ENCODE measurements around the gene DGKD. TPM values are rescaled to one million over a fixed set of nuclear protein-coding genes. Genes with fewer than 3 reads are reported as not detected.

The DGKD gene
- total RNA-seq, 6 experiments from 2014 or later, result 8.1 to 12.2 (median 10.3) TPM

DNA sequence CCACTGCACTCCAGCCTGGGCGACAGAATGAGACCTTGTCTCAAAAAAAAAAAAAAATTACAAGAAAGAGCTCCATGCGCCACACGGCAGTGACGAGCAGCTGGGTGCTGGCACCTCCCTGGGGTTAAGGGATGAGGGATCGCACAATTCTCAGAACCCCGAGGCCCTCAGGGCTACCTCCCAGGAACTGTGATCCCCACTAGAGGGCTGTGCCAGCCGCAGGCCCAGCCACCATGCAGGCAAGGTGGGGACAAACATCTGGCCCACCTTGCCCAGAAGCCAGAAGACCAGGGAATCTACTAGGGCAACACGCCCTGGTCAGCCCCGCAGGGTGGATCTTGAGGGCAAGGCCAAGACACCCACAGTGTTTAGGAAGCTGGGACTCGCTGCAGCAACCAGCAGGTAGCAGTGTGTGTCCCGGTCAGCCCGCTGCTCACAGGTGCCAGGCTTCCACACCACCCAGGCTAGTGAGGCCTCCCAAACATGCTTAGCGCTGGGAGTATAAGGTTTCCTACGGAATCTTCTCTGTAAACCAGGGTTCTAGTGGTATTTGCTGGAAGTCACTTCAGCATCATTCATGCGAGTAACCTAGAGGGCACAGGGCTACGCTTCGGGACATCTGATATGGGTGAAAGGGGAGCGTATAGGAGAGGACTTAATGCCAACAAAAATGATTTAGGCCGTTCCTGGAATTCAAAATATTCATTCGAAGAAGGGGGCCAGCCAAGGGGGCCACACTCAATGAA lies 39.9 kb upstream of the DGKD start:
- Mint-ChIP-seq H3K27me3 (ENCODE audit: insufficient read depth) (peaks cover 31% of the 10 kb centered on the region), H3K9me3 (no peaks in the 10 kb centered on the region; the same call in 1 of the 2 replicates), H3K27ac (no peak overlapping the region)

DNA sequence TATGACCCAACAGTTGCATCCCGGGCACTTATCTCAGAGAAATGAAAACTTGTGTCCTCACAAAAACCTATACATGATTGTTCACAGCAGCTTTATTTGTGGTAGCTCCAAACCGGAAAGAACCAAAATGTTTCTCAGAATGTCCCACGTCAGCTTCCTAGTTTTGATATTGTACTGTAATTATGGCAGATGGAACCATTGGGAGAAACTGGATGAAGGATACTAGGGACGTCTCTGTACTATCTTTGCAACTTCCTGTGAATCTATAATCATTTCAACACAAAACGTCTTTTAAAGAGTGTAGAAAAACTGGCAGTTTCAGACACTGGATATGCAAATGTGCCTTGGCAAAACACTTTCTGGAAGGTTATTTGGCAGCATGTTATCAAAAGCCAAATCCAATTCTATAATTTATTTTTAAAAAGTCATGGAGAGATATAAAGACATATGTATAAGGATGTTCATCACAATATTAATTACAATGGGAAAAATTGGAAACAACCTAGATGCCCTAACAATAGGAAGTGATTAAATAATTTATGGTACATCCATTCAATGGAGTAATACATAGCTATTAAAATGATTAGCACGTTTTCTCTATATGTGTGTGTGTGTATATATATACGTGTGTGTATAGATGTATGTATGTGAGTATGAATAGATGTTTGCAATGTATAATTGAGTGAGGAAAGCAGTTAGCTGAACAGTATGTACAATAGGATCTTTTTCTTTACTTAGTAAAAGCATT lies 36.9 kb upstream of the DGKD start:
- Mint-ChIP-seq H3K36me3 (ENCODE audit: low read depth) (no peaks in the 10 kb centered on the region), H3K27me3 (ENCODE audit: insufficient read depth) (peaks cover 46% of the 10 kb centered on the region), H3K27ac (no peak overlapping the region), H3K4me1 (ENCODE audit: low read depth) (no peaks in the 10 kb centered on the region), H3K9me3 (no peaks in the 10 kb centered on the region), H3K4me3 (no peak overlapping the region)
- DNase-seq, result no peak
- TF ChIP-seq, protein P1, sequence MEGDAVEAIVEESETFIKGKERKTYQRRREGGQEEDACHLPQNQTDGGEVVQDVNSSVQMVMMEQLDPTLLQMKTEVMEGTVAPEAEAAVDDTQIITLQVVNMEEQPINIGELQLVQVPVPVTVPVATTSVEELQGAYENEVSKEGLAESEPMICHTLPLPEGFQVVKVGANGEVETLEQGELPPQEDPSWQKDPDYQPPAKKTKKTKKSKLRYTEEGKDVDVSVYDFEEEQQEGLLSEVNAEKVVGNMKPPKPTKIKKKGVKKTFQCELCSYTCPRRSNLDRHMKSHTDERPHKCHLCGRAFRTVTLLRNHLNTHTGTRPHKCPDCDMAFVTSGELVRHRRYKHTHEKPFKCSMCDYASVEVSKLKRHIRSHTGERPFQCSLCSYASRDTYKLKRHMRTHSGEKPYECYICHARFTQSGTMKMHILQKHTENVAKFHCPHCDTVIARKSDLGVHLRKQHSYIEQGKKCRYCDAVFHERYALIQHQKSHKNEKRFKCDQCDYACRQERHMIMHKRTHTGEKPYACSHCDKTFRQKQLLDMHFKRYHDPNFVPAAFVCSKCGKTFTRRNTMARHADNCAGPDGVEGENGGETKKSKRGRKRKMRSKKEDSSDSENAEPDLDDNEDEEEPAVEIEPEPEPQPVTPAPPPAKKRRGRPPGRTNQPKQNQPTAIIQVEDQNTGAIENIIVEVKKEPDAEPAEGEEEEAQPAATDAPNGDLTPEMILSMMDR (IDR thresholded peaks at IDR 0.05), result no peak

More for the DNA sequence above, 39.9 kb upstream of the DGKD start:
- no peak for DNase-seq
- no peaks in the 10 kb centered on the region for H3K36me3 Mint-ChIP-seq (ENCODE audit: low read depth)
- H3K4me3 Mint-ChIP-seq, result no peak overlapping the region
- H3K4me1 Mint-ChIP-seq (ENCODE audit: low read depth), result no peaks in the 10 kb centered on the region
- TF ChIP-seq, protein P1 (IDR thresholded peaks at IDR 0.05), result no peak

DNA sequence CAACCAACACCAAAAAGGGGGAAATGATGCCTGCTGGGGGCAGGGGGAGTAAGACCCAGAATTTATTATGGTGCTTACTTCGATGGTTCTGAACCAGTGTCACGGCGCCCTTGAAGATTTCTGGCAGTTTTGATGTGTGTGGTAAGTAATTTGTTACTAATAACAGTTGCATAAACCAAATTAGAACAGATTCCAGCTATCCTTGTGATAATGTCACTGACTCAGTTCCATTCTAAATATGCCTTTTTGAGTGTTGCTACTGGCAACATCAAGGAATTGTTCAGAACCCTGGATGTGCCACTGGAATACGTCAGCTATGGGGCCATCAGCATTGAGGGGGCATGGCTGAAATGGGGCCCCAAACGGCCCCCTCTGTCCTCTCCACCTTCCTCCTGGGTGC lies 35.0 kb upstream of the DGKD start:
- peaks cover 44% of the 10 kb centered on the region for H3K27me3 Mint-ChIP-seq (ENCODE audit: insufficient read depth)
- no peaks in the 10 kb centered on the region; the same call in 1 of the 2 replicates for H3K9me3 Mint-ChIP-seq
- DNase-seq, result no peak
- no peak overlapping the region for H3K4me3 Mint-ChIP-seq
- no peaks in the 10 kb centered on the region for H3K4me1 Mint-ChIP-seq (ENCODE audit: low read depth)
- no peak overlapping the region for H3K27ac Mint-ChIP-seq
- H3K36me3 Mint-ChIP-seq (ENCODE audit: low read depth), result no peaks in the 10 kb centered on the region
- TF ChIP-seq, protein P1 (IDR thresholded peaks at IDR 0.05), result no peak

DNA sequence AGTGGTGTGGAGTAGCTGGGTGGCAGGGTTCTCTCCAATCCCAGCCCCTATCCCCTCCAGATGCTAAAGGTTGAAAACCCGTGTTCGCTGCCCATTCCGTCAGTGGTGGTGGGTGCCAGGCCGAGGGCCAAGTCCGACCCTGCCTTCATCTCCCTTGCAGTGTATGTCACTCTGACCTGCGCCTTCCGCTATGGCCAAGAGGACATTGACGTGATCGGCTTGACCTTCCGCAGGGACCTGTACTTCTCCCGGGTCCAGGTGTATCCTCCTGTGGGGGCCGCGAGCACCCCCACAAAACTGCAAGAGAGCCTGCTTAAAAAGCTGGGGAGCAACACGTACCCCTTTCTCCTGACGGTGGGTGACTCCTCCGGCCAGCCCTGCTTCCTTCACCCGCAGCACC lies 33.8 kb upstream of the DGKD start:
- Mint-ChIP-seq H3K9me3 (no peaks in the 10 kb centered on the region; the same call in 1 of the 2 replicates), H3K27me3 (ENCODE audit: insufficient read depth) (peaks cover 48% of the 10 kb centered on the region), H3K4me3 (no peak overlapping the region), H3K4me1 (ENCODE audit: low read depth) (no peaks in the 10 kb centered on the region), H3K27ac (no peak overlapping the region), H3K36me3 (ENCODE audit: low read depth) (no peaks in the 10 kb centered on the region)
- no peak for DNase-seq
- TF ChIP-seq, protein P1 (IDR thresholded peaks at IDR 0.05), result no peak

DNA sequence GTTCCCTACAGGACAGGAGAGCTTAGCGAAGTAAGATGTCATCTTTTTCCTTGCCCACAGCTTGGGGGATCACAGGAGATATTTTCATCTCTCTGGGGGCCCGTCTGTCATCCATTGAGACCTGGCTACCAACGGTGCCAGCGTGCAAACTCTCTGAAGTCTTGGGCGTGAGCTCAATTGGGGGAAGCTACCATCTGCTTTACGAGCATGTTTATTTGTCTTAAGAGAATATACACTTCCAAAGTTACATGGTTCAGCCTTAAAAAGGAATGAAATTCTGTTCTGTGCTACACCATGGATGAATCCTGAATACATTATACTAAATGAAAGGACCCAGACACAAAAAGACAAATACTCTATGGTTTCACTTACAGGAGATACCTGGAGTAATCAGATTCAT lies 33.1 kb upstream of the DGKD start:
- Mint-ChIP-seq H3K36me3 (ENCODE audit: low read depth) (no peaks in the 10 kb centered on the region), H3K27ac (no peak overlapping the region), H3K27me3 (ENCODE audit: insufficient read depth) (peaks cover 54% of the 10 kb centered on the region), H3K4me3 (no peak overlapping the region), H3K4me1 (ENCODE audit: low read depth) (no peaks in the 10 kb centered on the region), H3K9me3 (no peaks in the 10 kb centered on the region; the same call in 1 of the 2 replicates)
- TF ChIP-seq, protein P1 (IDR thresholded peaks at IDR 0.05), result no peak
- no peak for DNase-seq
